ENCODE measurements around the gene MAD2L1BP.

MAD2L1BP gene

GRCh38 chr6:43667245-43668150, 31.9 kb downstream of the MAD2L1BP start:
- peak; percentile 97 for TF ChIP-seq CTCF (IDR thresholded peaks at IDR 0.05; ENCODE audit: low read depth, low read length, missing control alignments)
- no peak overlapping the region for H3K4me3 ChIP-seq (ENCODE audit: low read depth, low read length)
- peak; percentile 49 for DNase-seq (ENCODE audit: low read depth)

DNA sequence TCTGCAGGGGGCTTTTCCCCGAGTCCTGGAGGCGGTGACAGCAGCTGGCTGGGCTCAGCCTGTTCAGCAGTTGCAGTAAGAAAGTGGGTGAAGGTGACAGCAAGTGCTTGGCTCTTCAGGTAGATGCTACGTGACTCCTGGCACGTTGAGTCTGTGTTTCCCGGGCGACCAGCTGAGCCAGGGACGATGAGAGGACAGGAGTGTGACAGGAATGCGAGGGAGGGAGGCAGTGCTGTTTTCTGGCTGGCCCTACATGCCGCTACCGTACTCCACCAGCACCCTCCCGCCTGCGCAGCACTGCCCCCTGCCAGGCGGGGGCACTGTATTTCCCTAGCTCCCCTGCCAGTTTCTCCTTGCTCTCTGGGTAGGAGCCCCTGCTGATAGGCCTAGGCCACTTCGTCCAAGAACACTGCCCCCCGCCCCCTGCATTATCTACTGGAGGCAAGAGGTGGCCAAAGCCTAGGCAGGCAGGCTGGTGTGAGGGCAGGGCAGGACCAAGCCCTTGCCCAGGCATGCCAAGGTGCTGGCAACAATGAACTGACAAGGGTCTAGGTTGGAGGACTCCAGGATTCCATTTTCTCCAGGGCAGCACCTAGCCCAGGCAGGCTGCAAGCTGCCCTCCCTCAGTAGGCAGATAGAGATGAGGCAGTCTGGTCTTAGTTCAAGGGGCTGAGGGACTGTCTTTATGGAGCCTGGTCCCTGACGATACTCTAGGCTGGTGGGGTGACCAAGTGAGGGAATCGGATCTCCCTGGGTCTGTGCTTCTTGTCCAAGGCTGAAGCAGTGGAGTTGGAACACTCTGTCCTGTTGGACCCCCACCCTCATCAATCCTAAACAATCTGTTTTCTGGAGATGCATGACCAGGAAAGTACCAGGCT, 32.8 kb downstream of the MAD2L1BP start:
- peak; percentile 86 for TF ChIP-seq CTCF (IDR thresholded peaks at IDR 0.05; ENCODE audit: low read depth, low read length, missing control alignments)
- H3K4me3 ChIP-seq (ENCODE audit: low read depth, low read length): no peak overlapping the region
- DNase-seq (ENCODE audit: low read depth): no peak

DNA sequence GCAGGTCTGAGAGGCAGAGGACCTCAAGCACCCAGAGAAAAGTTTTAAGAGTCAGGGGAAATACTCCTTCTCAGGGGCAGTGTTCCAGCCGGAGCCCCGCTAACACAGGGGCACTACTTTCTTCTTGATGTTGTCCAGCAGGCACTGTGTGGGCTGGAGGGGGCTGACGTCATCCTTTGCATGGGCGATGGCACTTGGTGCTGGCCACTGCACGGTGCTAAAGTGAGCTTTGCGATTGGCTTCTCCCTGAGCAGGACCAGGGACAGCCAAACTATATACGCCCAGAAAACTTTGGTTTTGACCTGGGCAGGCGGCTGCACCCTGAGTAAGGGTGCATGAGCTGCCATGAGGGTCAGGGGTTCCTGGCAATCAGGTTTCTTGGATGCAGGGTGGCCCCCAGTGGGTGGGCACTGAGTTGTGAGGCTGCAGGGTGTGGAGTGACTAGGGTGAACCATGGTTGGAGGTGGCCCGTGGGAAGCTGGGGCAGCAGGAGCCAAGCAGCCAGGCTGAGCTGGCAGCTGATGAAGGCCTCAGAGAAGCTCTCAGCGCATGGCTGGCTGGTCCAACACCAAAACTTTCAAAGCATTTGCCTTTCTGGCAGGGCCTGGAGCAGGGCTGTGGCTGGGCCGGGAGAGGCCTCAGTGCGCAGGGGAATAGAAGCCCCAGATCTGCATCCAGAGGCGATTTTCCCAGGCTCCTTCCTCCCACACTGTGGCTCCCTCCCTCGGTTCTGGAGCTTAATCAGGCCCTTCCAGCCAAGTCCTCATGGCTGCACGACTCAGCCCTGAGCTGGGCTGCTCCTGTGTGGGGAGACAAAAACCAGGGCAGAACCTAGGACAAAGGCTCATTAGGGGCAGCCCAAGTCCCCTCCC, 33.6 kb downstream of the MAD2L1BP start:
- H3K4me3 ChIP-seq (ENCODE audit: low read depth, low read length): no peak overlapping the region
- TF ChIP-seq CTCF (IDR thresholded peaks at IDR 0.05; ENCODE audit: low read depth, low read length, missing control alignments): no peak
- DNase-seq (ENCODE audit: low read depth): no peak

DNA sequence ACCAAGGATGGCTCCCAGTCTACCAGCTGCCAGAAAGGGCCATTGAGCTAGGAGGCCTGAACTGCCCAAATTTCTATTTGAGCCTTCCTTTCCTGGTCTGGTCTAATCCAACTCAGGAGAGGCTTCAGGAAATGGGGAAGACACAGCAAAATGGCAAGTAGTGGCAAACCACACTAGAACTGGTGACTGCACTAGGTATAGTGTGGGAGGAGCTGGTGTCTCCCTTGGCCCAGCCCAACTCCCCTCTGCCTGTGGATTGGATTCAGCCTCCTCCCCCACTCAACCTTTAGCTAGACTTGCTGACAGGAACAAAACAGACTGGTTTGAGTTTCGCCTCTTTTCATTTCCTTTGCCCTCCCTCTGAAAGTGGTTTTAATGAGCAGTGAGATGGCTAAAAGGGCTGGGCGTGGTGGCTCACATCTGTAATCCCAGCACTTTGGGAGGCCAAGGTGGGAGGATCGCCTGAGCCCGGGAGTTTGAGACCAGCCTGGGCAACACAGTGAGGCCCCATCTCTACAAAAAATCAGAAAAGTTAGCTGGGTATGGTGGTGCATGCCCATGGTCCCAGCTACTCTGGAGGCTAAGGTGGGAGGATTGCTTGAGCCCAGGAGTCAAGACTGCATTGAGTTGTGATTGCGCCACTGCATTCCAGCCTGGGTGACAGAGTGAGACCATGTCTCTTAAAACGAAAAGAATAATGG, 34.4 kb downstream of the MAD2L1BP start:
- TF ChIP-seq CTCF (IDR thresholded peaks at IDR 0.05; ENCODE audit: low read depth, low read length, missing control alignments): no peak
- no peak overlapping the region for H3K4me3 ChIP-seq (ENCODE audit: low read depth, low read length)
- no peak for DNase-seq (ENCODE audit: low read depth)

DNA sequence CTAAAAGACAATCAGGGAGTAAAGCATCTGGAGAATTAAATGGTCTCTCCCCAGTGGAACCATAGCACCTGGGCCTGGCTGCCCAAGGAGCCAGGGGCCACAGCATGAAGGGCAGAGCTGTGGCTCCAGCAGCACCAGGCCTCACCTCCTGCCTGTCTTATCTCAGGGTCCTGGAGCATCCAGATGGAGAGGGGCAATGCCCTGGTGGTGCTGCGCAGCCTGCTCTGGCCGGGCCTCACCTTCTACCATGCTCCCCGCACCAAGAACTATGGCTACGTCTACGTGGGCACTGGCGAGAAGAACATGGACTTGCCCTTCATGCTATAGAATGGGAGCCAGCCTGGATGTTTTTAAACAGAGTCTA, 35.0 kb downstream of the MAD2L1BP start:
- no peak for DNase-seq (ENCODE audit: low read depth)
- TF ChIP-seq CTCF (IDR thresholded peaks at IDR 0.05; ENCODE audit: low read depth, low read length, missing control alignments): no peak
- H3K4me3 ChIP-seq (ENCODE audit: low read depth, low read length): no peak overlapping the region
